ENCODE data around the gene WASF3.

The WASF3 gene

GRCh38 chr13:26585136-26585535 lies 27.7 kb downstream of the WASF3 start:
- 100% methylated on average over 1 of the region's 1 CpG for WGBS (ENCODE audit: insufficient coverage)
- Histone ChIP-seq H3K27me3 (replicated peaks in 2 of 5; ENCODE audit: control insufficient read depth in 4 of 5, insufficient read depth in 5 of 5, low read length in 4 of 5) (peaks cover 0 to 3% (median 0%) of the 10 kb centered on the region in 5 experiments), H3K4me1 (ENCODE audit: control extremely low read depth in 1 of 4, control insufficient read depth in 4 of 4, insufficient read depth in 4 of 4, low read length in 3 of 4) (peaks cover 0 to 10% (median 6%) of the 10 kb centered on the region in 4 experiments), H3K36me3 (ENCODE audit: control insufficient read depth in 4 of 4, insufficient read depth in 4 of 4, low read length in 3 of 4) (no peaks in the 10 kb centered on the region), H3K4me3 (ENCODE audit: control insufficient read depth in 1 of 7, extremely low read depth in 1 of 7, insufficient read depth in 4 of 7, low read depth in 2 of 7, low read length in 6 of 7) (no peak overlapping the region), H3K27ac (ENCODE audit: insufficient read depth in 1 of 2, low read depth in 1 of 2, low read length in 2 of 2, poor library complexity in 1 of 2, severe bottlenecking in 2 of 2) (no peak overlapping the region), H3K9me3 (ENCODE audit: control extremely low read depth in 1 of 5, control insufficient read depth in 4 of 5, insufficient read depth in 2 of 5, low read depth in 1 of 5, low read length in 4 of 5) (no peaks in the 10 kb centered on the region)
- DNase-seq: no peak
- CTCF ChIA-PET: interaction anchor here (0.6 to 1.4 kb wide), 4 partner anchors 9 to 330 kb away, joined by 3 to 6 read pairs (median 4); no protein-coding TSS in a partner anchor
- POLR2A ChIA-PET: no interaction called here

- peaks cover 0 to 17% (median 8%) of the 10 kb centered on the region in 4 experiments for H3K4me1 ChIP-seq (ENCODE audit: control extremely low read depth in 1 of 4, control insufficient read depth in 4 of 4, insufficient read depth in 4 of 4, low read length in 3 of 4)
- H3K36me3 ChIP-seq (ENCODE audit: control insufficient read depth in 4 of 4, insufficient read depth in 4 of 4, low read length in 3 of 4): no peaks in the 10 kb centered on the region
- H3K9me3 ChIP-seq (ENCODE audit: control extremely low read depth in 1 of 5, control insufficient read depth in 4 of 5, insufficient read depth in 2 of 5, low read depth in 1 of 5, low read length in 4 of 5): no peaks in the 10 kb centered on the region
- H3K4me3 ChIP-seq (ENCODE audit: control insufficient read depth in 1 of 7, extremely low read depth in 1 of 7, insufficient read depth in 4 of 7, low read depth in 2 of 7, low read length in 6 of 7): no peak overlapping the region
- H3K27me3 ChIP-seq (replicated peaks in 2 of 5; ENCODE audit: control insufficient read depth in 4 of 5, insufficient read depth in 5 of 5, low read length in 4 of 5): peaks cover 0 to 3% (median 0%) of the 10 kb centered on the region in 5 experiments
- DNase-seq: no peak
- CTCF ChIA-PET: no interaction called here
- POLR2A ChIA-PET: no interaction called here
- H3K27ac ChIP-seq (ENCODE audit: insufficient read depth in 1 of 2, low read depth in 1 of 2, low read length in 2 of 2, poor library complexity in 1 of 2, severe bottlenecking in 2 of 2): no peak overlapping the region
These were observed 29.8 kb downstream of the WASF3 start for GRCh38 chr13:26587251-26587650.

- H3K27me3 ChIP-seq (replicated peaks in 2 of 5; ENCODE audit: control insufficient read depth in 4 of 5, insufficient read depth in 5 of 5, low read length in 4 of 5): no peaks in the 10 kb centered on the region
- no peak for DNase-seq
- ChIA-PET CTCF (interaction anchor here (1.3 kb wide), 1 partner anchor 110 kb away, joined by 4 read pairs; no protein-coding TSS in a partner anchor), POLR2A (no interaction called here)
- no peaks in the 10 kb centered on the region for H3K9me3 ChIP-seq (ENCODE audit: control extremely low read depth in 1 of 5, control insufficient read depth in 4 of 5, insufficient read depth in 2 of 5, low read depth in 1 of 5, low read length in 4 of 5)
- WGBS (ENCODE audit: insufficient coverage): no CpG with 5 or more reads among the region's 1 CpG
- no peak overlapping the region for H3K4me3 ChIP-seq (ENCODE audit: control insufficient read depth in 1 of 7, extremely low read depth in 1 of 7, insufficient read depth in 4 of 7, low read depth in 2 of 7, low read length in 6 of 7)
- peaks cover 0 to 17% (median 8%) of the 10 kb centered on the region in 4 experiments for H3K4me1 ChIP-seq (ENCODE audit: control extremely low read depth in 1 of 4, control insufficient read depth in 4 of 4, insufficient read depth in 4 of 4, low read length in 3 of 4)
- no peaks in the 10 kb centered on the region for H3K36me3 ChIP-seq (ENCODE audit: control insufficient read depth in 4 of 4, insufficient read depth in 4 of 4, low read length in 3 of 4)
- H3K27ac ChIP-seq (ENCODE audit: insufficient read depth in 1 of 2, low read depth in 1 of 2, low read length in 2 of 2, poor library complexity in 1 of 2, severe bottlenecking in 2 of 2): no peak overlapping the region
These were observed 31.7 kb downstream of the WASF3 start for GRCh38 chr13:26589226-26589625.

GRCh38 chr13:26589754-26590153 lies 32.3 kb downstream of the WASF3 start:
- POLR2A ChIA-PET: no interaction called here

GRCh38 chr13:26590379-26590778 lies 32.9 kb downstream of the WASF3 start:
- Histone ChIP-seq H3K4me3 (ENCODE audit: control insufficient read depth in 1 of 7, extremely low read depth in 1 of 7, insufficient read depth in 4 of 7, low read depth in 2 of 7, low read length in 6 of 7) (no peak overlapping the region), H3K4me1 (ENCODE audit: control extremely low read depth in 1 of 4, control insufficient read depth in 4 of 4, insufficient read depth in 4 of 4, low read length in 3 of 4) (peaks cover 0 to 17% (median 8%) of the 10 kb centered on the region in 4 experiments)
- POLR2A ChIA-PET: no interaction called here

More at GRCh38 chr13:26589754-26590153, 32.3 kb downstream of the WASF3 start:
- Histone ChIP-seq H3K27ac (ENCODE audit: insufficient read depth in 1 of 2, low read depth in 1 of 2, low read length in 2 of 2, poor library complexity in 1 of 2, severe bottlenecking in 2 of 2) (no peak overlapping the region), H3K36me3 (ENCODE audit: control insufficient read depth in 4 of 4, insufficient read depth in 4 of 4, low read length in 3 of 4) (no peaks in the 10 kb centered on the region), H3K4me1 (ENCODE audit: control extremely low read depth in 1 of 4, control insufficient read depth in 4 of 4, insufficient read depth in 4 of 4, low read length in 3 of 4) (peaks cover 0 to 17% (median 8%) of the 10 kb centered on the region in 4 experiments), H3K27me3 (replicated peaks in 2 of 5; ENCODE audit: control insufficient read depth in 4 of 5, insufficient read depth in 5 of 5, low read length in 4 of 5) (no peaks in the 10 kb centered on the region), H3K9me3 (ENCODE audit: control extremely low read depth in 1 of 5, control insufficient read depth in 4 of 5, insufficient read depth in 2 of 5, low read depth in 1 of 5, low read length in 4 of 5) (no peaks in the 10 kb centered on the region), H3K4me3 (ENCODE audit: control insufficient read depth in 1 of 7, extremely low read depth in 1 of 7, insufficient read depth in 4 of 7, low read depth in 2 of 7, low read length in 6 of 7) (peak overlapping the region in 1 of 7 experiments; percentile 25)
- WGBS (ENCODE audit: insufficient coverage): 14% methylated on average over 1 of the region's 1 CpG
- CTCF ChIA-PET: interaction anchor here (1.3 kb wide), 1 partner anchor 109 kb away, joined by 4 read pairs; no protein-coding TSS in a partner anchor
- peak in 2 of 3 donors; percentile 40 to 54 for DNase-seq

GRCh38 chr13:26590951-26591350 lies 33.5 kb downstream of the WASF3 start:
- WGBS (ENCODE audit: insufficient coverage): 55% methylated on average over 4 of the region's 4 CpGs

More at GRCh38 chr13:26590379-26590778, 32.9 kb downstream of the WASF3 start:
- no CpG with 5 or more reads among the region's 2 CpGs for WGBS (ENCODE audit: insufficient coverage)
- H3K27ac ChIP-seq (ENCODE audit: insufficient read depth in 1 of 2, low read depth in 1 of 2, low read length in 2 of 2, poor library complexity in 1 of 2, severe bottlenecking in 2 of 2): no peak overlapping the region
- no peak for DNase-seq
- CTCF ChIA-PET: interaction anchor here (1.3 kb wide), 1 partner anchor 109 kb away, joined by 4 read pairs; no protein-coding TSS in a partner anchor
- H3K9me3 ChIP-seq (ENCODE audit: control extremely low read depth in 1 of 5, control insufficient read depth in 4 of 5, insufficient read depth in 2 of 5, low read depth in 1 of 5, low read length in 4 of 5): no peaks in the 10 kb centered on the region
- no peaks in the 10 kb centered on the region for H3K27me3 ChIP-seq (replicated peaks in 2 of 5; ENCODE audit: control insufficient read depth in 4 of 5, insufficient read depth in 5 of 5, low read length in 4 of 5)
- no peaks in the 10 kb centered on the region for H3K36me3 ChIP-seq (ENCODE audit: control insufficient read depth in 4 of 4, insufficient read depth in 4 of 4, low read length in 3 of 4)

GRCh38 chr13:26591672-26592071 lies 34.2 kb downstream of the WASF3 start:
- CTCF ChIA-PET: interaction anchor here (1.0 to 1.1 kb wide), 4 partner anchors 10 to 115 kb away, joined by 3 read pairs; no protein-coding TSS in a partner anchor

More at GRCh38 chr13:26590951-26591350, 33.5 kb downstream of the WASF3 start:
- H3K4me1 ChIP-seq (ENCODE audit: control extremely low read depth in 1 of 4, control insufficient read depth in 4 of 4, insufficient read depth in 4 of 4, low read length in 3 of 4): peaks cover 0 to 17% (median 8%) of the 10 kb centered on the region in 4 experiments
- peaks cover 0 to 3% (median 0%) of the 10 kb centered on the region in 5 experiments for H3K9me3 ChIP-seq (ENCODE audit: control extremely low read depth in 1 of 5, control insufficient read depth in 4 of 5, insufficient read depth in 2 of 5, low read depth in 1 of 5, low read length in 4 of 5)
- CTCF ChIA-PET: interaction anchor here (1.0 to 1.1 kb wide), 3 partner anchors 10 to 116 kb away, joined by 3 read pairs; no protein-coding TSS in a partner anchor
- H3K4me3 ChIP-seq (ENCODE audit: control insufficient read depth in 1 of 7, extremely low read depth in 1 of 7, insufficient read depth in 4 of 7, low read depth in 2 of 7, low read length in 6 of 7): no peak overlapping the region
- DNase-seq: peak in 2 of 3 donors; percentile 15 to 32
- H3K27me3 ChIP-seq (replicated peaks in 2 of 5; ENCODE audit: control insufficient read depth in 4 of 5, insufficient read depth in 5 of 5, low read length in 4 of 5): no peaks in the 10 kb centered on the region
- H3K36me3 ChIP-seq (ENCODE audit: control insufficient read depth in 4 of 4, insufficient read depth in 4 of 4, low read length in 3 of 4): no peaks in the 10 kb centered on the region
- no peak overlapping the region for H3K27ac ChIP-seq (ENCODE audit: insufficient read depth in 1 of 2, low read depth in 1 of 2, low read length in 2 of 2, poor library complexity in 1 of 2, severe bottlenecking in 2 of 2)
- POLR2A ChIA-PET: no interaction called here

More at GRCh38 chr13:26591672-26592071, 34.2 kb downstream of the WASF3 start:
- 98% methylated on average over 5 of the region's 7 CpGs for WGBS (ENCODE audit: insufficient coverage)
- H3K4me1 ChIP-seq (ENCODE audit: control extremely low read depth in 1 of 4, control insufficient read depth in 4 of 4, insufficient read depth in 4 of 4, low read length in 3 of 4): peaks cover 0 to 17% (median 8%) of the 10 kb centered on the region in 4 experiments
- peaks cover 0 to 9% (median 0%) of the 10 kb centered on the region in 5 experiments for H3K9me3 ChIP-seq (ENCODE audit: control extremely low read depth in 1 of 5, control insufficient read depth in 4 of 5, insufficient read depth in 2 of 5, low read depth in 1 of 5, low read length in 4 of 5)
- no peak overlapping the region for H3K27ac ChIP-seq (ENCODE audit: insufficient read depth in 1 of 2, low read depth in 1 of 2, low read length in 2 of 2, poor library complexity in 1 of 2, severe bottlenecking in 2 of 2)
- DNase-seq: no peak
- POLR2A ChIA-PET: no interaction called here
- no peaks in the 10 kb centered on the region for H3K36me3 ChIP-seq (ENCODE audit: control insufficient read depth in 4 of 4, insufficient read depth in 4 of 4, low read length in 3 of 4)
- no peaks in the 10 kb centered on the region for H3K27me3 ChIP-seq (replicated peaks in 2 of 5; ENCODE audit: control insufficient read depth in 4 of 5, insufficient read depth in 5 of 5, low read length in 4 of 5)
- H3K4me3 ChIP-seq (ENCODE audit: control insufficient read depth in 1 of 7, extremely low read depth in 1 of 7, insufficient read depth in 4 of 7, low read depth in 2 of 7, low read length in 6 of 7): no peak overlapping the region
